Erythroblast (primary cell): ENCODE data around the gene FLT1.

Source experiments
- DNase-seq, 2 experiments: peaks; one replicate each; lab custom pipeline; 2025; lab: John Stamatoyannopoulos, UW
- GATA1 ChIP-seq: IDR thresholded peaks from 2 replicates; pipeline ENCODE4 v1.6.1; 2011; ENCODE audit warnings: low read depth, mild to moderate bottlenecking, control low read depth, low read length, moderate library complexity
- POLR2A ChIP-seq: IDR thresholded peaks from 2 replicates; pipeline ENCODE4 v1.6.1; 2011; ENCODE audit warnings: mild to moderate bottlenecking, low read length

The FLT1 gene

GRCh38 chr13:28449826-28450773, 44.8 kb downstream of the FLT1 start:
- no peak for DNase-seq
- TF ChIP-seq POLR2A, result no peak
- no peak for TF ChIP-seq GATA1

- TF ChIP-seq GATA1 (no peak), POLR2A (no peak)
- DNase-seq, result no peak
Measured at GRCh38 chr13:28448651-28449358, 46.1 kb downstream of the FLT1 start.

DNA sequence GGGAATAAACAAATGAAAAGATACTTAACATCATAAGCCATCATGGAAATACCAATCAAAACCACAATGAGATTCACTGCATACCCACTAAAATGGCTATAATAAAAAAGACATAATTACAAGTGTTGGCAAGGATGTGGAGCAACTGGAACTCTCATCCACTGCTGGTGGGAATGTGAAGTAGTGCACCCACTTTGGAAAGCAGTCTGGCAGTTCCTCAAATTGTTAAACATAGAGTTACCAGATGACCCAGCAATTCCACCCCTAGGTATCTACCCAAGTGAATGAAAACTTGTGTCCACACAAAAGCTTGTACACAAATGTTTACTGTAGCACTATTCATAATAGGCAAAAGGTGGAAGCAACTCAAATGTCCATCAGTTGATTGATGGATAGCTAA, 46.9 kb downstream of the FLT1 start:
- no peak for DNase-seq
- no peak for TF ChIP-seq GATA1

DNA sequence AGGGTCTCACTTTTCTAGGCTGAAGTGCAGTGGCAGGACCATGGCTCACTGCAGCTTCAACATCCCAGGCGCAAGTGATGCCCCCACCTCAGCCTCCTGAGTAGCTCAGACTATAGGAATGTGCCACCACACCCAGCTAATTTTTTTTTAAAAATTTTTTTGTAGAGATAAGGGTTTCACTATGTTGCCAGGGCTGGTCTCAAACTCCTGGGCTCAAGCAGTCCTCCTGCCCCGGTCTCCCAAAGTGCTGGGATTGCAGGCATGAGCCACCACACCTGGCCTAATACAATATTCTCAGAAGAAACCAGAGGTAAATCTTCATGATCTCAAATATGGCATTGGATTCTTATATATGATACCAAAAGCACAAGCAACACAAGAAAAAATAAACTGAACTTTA, 47.7 kb downstream of the FLT1 start:
- DNase-seq, result no peak
- TF ChIP-seq POLR2A (no peak), GATA1 (no peak)

DNA sequence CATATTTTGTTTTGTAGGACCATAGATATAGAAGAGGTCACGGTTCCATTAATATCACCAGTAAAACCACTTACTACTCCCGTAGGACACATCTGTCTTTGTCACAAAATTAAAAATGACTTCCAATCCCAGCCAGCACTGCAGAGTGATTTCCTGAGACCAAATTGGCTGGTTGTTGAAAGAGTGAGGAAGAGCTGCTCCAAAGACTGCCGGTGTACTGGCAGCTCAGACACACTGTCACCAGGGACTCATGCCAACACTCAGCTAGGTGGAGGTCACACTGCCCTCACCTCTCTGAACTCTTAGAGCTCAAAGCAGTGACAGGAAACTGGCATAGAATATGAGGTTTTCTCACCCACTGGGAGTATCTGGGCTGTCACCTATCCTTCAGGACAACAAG, 52.1 kb downstream of the FLT1 start:
- no peak for DNase-seq
- TF ChIP-seq POLR2A, result no peak
- no peak for TF ChIP-seq GATA1

GRCh38 chr13:28441529-28441928, 53.4 kb downstream of the FLT1 start:
- no peak for DNase-seq
- TF ChIP-seq GATA1 (no peak), POLR2A (no peak)

GRCh38 chr13:28440774-28441504, 54.0 kb downstream of the FLT1 start:
- TF ChIP-seq GATA1 (no peak), POLR2A (no peak)
- no peak for DNase-seq

DNA sequence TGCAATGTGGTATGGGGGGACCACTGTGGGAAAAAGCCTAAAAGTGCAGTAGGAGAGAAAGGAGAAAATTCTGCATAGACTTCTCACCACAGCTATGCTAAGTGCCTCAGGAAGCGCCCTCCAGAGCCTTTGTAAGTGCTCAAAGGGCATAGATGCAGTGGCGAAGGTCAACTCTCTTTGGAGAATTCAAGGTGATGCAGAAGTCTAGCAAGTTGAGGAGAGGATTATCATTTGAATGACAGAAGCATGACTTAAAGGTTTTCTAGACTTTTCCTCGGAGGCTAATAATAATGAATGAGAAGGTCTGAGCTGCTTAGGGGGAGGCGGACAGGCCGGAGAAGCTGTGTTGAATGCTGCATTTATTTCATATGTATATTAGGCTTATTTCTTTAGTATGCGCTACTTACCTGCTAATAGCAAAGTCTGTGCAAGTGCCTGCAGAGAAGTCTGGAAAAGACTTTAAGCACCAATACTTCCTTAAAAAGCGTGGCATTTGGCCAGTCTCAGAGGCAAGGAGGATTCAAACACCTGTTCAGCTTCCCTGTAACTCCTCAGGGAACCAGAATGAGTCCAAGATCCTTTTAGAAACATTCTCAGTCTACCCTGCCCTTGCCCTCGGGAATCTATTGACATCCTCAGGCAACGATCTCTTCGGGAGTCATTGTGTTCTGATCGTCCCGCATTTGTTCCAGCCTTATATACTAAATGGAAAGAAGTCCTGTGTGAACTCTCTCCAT, 56.2 kb downstream of the FLT1 start:
- DNase-seq, result no peak
- TF ChIP-seq POLR2A, result no peak

GRCh38 chr13:28438067-28438466, 56.9 kb downstream of the FLT1 start:
- DNase-seq, result no peak
- no peak for TF ChIP-seq GATA1
- TF ChIP-seq POLR2A, result no peak

GRCh38 chr13:28435917-28436316, 59.0 kb downstream of the FLT1 start:
- TF ChIP-seq POLR2A (no peak), GATA1 (no peak)

DNA sequence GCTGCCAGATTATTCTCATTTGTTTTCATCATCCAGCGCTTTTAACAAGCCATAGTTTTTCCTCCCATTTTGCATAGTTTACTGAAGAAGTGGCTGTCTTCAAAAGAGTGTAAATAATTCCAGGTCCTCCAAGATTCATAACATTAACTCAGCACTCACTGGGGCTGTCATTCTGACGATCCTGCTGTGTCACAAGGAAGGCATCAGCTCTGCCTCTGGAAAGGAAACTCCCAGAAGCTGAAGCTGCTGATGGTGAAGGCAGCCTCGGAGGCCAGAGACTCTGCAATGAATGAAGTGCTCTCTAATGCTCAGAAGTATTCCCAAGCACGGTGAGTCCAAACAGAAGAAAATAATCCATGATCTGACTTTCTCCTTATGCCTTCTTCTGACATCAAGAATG, 60.0 kb downstream of the FLT1 start:
- no peak for DNase-seq
- no peak for TF ChIP-seq GATA1

More at GRCh38 chr13:28435917-28436316, 59.0 kb downstream of the FLT1 start:
- no peak for DNase-seq

DNA sequence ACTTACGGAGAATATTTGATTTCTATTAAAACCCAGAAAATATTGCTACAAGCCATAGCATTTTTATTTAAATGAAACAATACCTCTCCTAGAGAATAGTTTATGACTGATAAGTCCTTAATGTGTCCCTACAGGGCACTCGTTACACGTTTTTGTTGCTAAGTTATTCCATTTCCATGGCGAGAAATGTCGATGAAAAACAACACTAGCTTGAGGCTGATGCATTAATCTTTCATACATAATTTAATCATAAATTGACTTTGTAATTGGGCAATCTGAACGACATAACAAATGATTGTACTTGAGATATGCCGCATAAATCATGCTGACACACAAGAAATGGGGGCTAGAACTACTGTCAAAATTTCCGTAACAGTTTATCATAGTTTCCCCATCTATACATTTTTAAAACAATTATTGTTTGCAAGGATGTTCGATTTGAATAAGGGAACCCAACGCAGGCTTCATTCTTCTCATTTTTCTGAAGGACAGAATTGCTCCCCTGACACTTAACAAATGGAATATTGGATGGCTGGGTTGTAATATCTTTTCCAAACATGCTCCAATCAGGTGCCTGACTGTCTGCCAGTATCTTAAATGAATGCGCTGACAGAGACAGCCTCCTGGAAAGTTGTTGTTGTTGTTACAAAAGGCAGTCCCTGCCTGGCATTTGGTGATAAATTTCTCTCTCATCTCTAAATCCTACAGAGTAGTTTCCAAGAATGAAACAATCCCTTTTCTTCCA, 61.9 kb downstream of the FLT1 start:
- DNase-seq, result no peak
- no peak for TF ChIP-seq GATA1
- no peak for TF ChIP-seq POLR2A
